Measurements from ENCODE around the gene APP.

GRCh38 chr21:26131554-26131953, 39.0 kb downstream of the APP start:
- TF ChIP-seq, protein P1, sequence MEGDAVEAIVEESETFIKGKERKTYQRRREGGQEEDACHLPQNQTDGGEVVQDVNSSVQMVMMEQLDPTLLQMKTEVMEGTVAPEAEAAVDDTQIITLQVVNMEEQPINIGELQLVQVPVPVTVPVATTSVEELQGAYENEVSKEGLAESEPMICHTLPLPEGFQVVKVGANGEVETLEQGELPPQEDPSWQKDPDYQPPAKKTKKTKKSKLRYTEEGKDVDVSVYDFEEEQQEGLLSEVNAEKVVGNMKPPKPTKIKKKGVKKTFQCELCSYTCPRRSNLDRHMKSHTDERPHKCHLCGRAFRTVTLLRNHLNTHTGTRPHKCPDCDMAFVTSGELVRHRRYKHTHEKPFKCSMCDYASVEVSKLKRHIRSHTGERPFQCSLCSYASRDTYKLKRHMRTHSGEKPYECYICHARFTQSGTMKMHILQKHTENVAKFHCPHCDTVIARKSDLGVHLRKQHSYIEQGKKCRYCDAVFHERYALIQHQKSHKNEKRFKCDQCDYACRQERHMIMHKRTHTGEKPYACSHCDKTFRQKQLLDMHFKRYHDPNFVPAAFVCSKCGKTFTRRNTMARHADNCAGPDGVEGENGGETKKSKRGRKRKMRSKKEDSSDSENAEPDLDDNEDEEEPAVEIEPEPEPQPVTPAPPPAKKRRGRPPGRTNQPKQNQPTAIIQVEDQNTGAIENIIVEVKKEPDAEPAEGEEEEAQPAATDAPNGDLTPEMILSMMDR (CRISPR knock-in tag; IDR thresholded peaks at IDR 0.05) = no peak
- TF ChIP-seq MIXL1 (CRISPR knock-in tag; IDR thresholded peaks at IDR 0.05) (no peak), MZF1 (CRISPR knock-in tag; IDR thresholded peaks at IDR 0.05; ENCODE audit: borderline replicate concordance) (no peak), HNF4A (CRISPR knock-in tag; IDR thresholded peaks at IDR 0.05) (no peak), ZBTB42 (CRISPR knock-in tag; IDR thresholded peaks at IDR 0.05) (no peak), MXI1 (IDR thresholded peaks at IDR 0.05; ENCODE audit: borderline replicate concordance, low read depth, low read length) (no peak)

All from HepG2 (cell line).